CD4-positive, alpha-beta T cell treated with Interferon alpha-2 for 1 hour (primary cell): Measurements from ENCODE around the gene IRAK1.

Source experiments
- DNase-seq, 2 donors: peaks; one replicate each; pipeline ENCODE4 v3.0.0-alpha.2; 2020 to 2022

The IRAK1 gene

GRCh38 chrX:154019633-154020528, at the start of gene IRAK1:
IRAK1 (minus strand) TSS chrX:154019902; CDS start chrX:154019812, 90 bp downstream.
- peak; percentile 40 to 62 for DNase-seq

- DNase-seq = no peak
These were observed 48.9 kb upstream of the IRAK1 start for GRCh38 chrX:154068560-154068959.

GRCh38 chrX:154064637-154065435, 45.1 kb upstream of the IRAK1 start:
- no peak for DNase-seq

- DNase-seq = no peak
These were observed 43.5 kb upstream of the IRAK1 start for GRCh38 chrX:154063234-154063633.

GRCh38 chrX:154061801-154062200, 42.1 kb upstream of the IRAK1 start:
- DNase-seq = no peak

GRCh38 chrX:154059729-154060245, 40.1 kb upstream of the IRAK1 start:
- no peak for DNase-seq

- DNase-seq = no peak
These were observed 39.5 kb upstream of the IRAK1 start for GRCh38 chrX:154059231-154059630.

- no peak for DNase-seq
These were observed 38.7 kb upstream of the IRAK1 start for GRCh38 chrX:154058214-154058997.

GRCh38 chrX:154057791-154058190, 38.1 kb upstream of the IRAK1 start:
- no peak for DNase-seq

GRCh38 chrX:154056770-154057241, 37.1 kb upstream of the IRAK1 start:
- peak in 1 of 2 donors; percentile 13 for DNase-seq

GRCh38 chrX:154051201-154051810, 31.6 kb upstream of the IRAK1 start:
- DNase-seq = peak; percentile 61 to 73

GRCh38 chrX:154050113-154050495, 30.4 kb upstream of the IRAK1 start:
- no peak for DNase-seq

GRCh38 chrX:154049209-154050112, 29.8 kb upstream of the IRAK1 start:
- DNase-seq = no peak

- DNase-seq = no peak
These were observed 28.7 kb upstream of the IRAK1 start for GRCh38 chrX:154048398-154048797.

- no peak for DNase-seq
These were observed 27.4 kb upstream of the IRAK1 start for GRCh38 chrX:154046940-154047610.

GRCh38 chrX:154046031-154046781, 26.5 kb upstream of the IRAK1 start:
- no peak for DNase-seq

GRCh38 chrX:154044091-154044490, 24.4 kb upstream of the IRAK1 start:
- no peak for DNase-seq

GRCh38 chrX:154043003-154043763, 23.5 kb upstream of the IRAK1 start:
- no peak for DNase-seq

GRCh38 chrX:154040863-154041262, 21.2 kb upstream of the IRAK1 start:
- no peak for DNase-seq
